GM21723 (cell line): ENCODE measurements around the gene LTBR.
A peak's percentile ranks its signal among the peaks of the same experiment; 100 is the strongest.
"Not testable (repeated sequence)": the region's sequence is repeated elsewhere in the genome, so short reads cannot be mapped to it uniquely, and the experiment has no call there.

Source experiments
- ATAC-seq: cut with Tn5 transposase; IDR thresholded peaks from one replicate; pipeline ENCODE4 v1.9.1; 2021; ENCODE audit warnings: mild to moderate bottlenecking, moderate library complexity; ENCODE audit not compliant: unreplicated experiment

Gene LTBR

GRCh38 chr12:6423267-6424007, 39.5 kb downstream of the LTBR start:
- peak; percentile 37 for ATAC-seq

- ATAC-seq: no peak
Observed at GRCh38 chr12:6424008-6424347, 40.0 kb downstream of the LTBR start.

GRCh38 chr12:6424866-6425265, 40.9 kb downstream of the LTBR start:
- ATAC-seq: no peak

- no peak for ATAC-seq
Observed at GRCh38 chr12:6425590-6426531, 41.9 kb downstream of the LTBR start.

- peak; percentile 63 for ATAC-seq
Observed at GRCh38 chr12:6426882-6427671, 43.1 kb downstream of the LTBR start.

GRCh38 chr12:6427796-6428195, 43.8 kb downstream of the LTBR start:
- ATAC-seq: not testable (repeated sequence)

- ATAC-seq: no peak
Observed at GRCh38 chr12:6428326-6428725, 44.4 kb downstream of the LTBR start.

GRCh38 chr12:6430124-6430989, 46.4 kb downstream of the LTBR start:
- no peak for ATAC-seq

GRCh38 chr12:6432991-6433390, 49.0 kb downstream of the LTBR start:
- no peak for ATAC-seq

- ATAC-seq: peak; percentile 38
Observed at GRCh38 chr12:6434205-6435140, 50.5 kb downstream of the LTBR start.

- ATAC-seq: no peak
Observed at GRCh38 chr12:6435961-6436715, 52.2 kb downstream of the LTBR start.

GRCh38 chr12:6437586-6437985, 53.6 kb downstream of the LTBR start:
- no peak for ATAC-seq

- no peak for ATAC-seq
Observed at GRCh38 chr12:6438345-6438744, 54.4 kb downstream of the LTBR start.

GRCh38 chr12:6440391-6440790, 56.4 kb downstream of the LTBR start:
- ATAC-seq: no peak
